HT-29 (cell line): ENCODE data around the gene UGT1A1. TPM values are rescaled to one million over a fixed set of nuclear protein-coding genes. Genes with fewer than 3 reads are reported as not detected.

Source experiments
- DNase-seq: peaks from one replicate; pipeline ENCODE4 v3.0.0-alpha.2; 2015; ENCODE audit warnings: low spot score
- total RNA-seq: library from RNA; depleted of rRNA; stranded (reverse); fragments of >200 nt; shearing (Covaris generic); gene quantifications from 2 replicates; pipeline ENCODE4 v1.2.3, GENCODE V29; 2014; rRNA removed

The UGT1A1 gene
- total RNA-seq, 1 experiment from 2014 or later = 3.2 TPM

DNA sequence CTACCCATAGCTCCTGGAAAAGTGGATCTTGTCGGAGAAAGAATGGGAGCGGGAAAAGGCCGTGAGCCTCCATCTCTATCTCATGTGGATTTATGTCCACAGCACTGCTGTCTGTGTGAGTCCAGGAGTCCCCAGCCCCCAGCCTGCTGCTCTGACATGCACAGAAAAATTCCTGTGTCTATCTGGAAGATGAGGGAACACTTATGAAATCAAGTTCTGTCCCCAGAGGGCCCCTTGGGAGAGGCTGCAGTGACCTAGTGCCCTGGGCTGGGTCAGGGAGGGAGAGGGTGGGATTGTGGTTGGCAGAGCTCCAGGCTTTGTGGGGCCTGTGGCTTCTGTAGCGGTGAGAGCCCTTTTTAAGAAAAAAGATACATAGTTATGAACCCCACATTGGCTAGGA lies 56.7 kb downstream of the UGT1A1 start:
- no peak for DNase-seq

DNA sequence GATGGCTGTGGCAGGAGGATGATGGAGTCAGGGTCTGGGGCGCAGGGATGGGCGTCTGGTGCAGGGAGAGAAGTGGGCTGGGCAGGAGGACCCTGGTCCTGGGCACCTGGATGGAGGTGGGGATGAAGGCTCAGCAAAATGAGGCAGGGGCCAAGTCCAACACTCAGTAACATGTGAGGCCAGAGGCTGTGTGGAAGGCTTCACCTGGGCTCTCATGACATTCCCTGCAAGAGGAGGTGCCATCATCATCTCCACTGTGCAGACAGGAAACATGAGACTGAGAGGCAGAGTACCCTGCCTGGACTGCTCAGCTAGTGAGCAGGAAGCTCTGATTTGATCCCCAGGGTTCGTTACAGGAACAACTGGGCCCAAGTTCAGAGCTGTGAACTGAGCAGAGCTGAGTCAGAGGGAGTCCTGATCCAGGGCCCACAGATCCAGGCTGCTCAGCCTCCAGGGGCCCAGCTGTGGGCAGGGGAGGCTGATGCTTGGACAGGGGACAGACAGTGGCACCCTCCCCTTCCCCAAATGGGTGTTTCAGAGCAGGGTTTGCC lies 57.4 kb downstream of the UGT1A1 start:
- no peak for DNase-seq

DNA sequence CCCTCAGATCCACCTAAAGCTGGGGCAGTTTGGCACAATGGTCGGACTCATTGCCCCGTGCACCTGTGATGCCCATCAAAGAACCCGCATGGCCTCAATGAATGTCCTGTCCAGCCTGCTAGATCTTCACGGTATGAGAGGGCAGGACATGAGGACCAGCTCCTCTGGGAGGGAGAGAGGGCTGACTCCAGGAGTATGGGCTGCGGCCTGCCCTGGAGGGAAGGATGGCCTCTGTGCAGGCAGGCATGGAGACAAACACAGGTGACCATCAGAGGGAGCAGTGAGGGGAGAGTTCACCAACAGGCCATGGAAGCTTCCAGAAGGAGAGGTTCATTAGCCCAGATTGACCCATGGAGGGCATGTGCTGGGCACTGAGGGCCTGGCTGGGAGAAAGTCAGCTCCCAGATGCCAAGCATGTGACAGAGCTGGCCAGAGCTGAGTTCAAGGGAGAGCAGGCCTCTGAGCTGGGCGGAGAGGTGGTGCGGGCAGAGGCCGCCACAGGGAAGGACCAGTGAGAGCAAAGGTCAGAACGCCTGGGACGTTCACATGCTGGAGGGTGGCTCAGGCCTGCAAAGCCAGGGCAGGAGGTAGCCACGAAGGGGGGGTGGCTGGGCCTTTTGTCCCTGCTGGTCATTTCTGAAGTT lies 58.0 kb downstream of the UGT1A1 start:
- DNase-seq = no peak

DNA sequence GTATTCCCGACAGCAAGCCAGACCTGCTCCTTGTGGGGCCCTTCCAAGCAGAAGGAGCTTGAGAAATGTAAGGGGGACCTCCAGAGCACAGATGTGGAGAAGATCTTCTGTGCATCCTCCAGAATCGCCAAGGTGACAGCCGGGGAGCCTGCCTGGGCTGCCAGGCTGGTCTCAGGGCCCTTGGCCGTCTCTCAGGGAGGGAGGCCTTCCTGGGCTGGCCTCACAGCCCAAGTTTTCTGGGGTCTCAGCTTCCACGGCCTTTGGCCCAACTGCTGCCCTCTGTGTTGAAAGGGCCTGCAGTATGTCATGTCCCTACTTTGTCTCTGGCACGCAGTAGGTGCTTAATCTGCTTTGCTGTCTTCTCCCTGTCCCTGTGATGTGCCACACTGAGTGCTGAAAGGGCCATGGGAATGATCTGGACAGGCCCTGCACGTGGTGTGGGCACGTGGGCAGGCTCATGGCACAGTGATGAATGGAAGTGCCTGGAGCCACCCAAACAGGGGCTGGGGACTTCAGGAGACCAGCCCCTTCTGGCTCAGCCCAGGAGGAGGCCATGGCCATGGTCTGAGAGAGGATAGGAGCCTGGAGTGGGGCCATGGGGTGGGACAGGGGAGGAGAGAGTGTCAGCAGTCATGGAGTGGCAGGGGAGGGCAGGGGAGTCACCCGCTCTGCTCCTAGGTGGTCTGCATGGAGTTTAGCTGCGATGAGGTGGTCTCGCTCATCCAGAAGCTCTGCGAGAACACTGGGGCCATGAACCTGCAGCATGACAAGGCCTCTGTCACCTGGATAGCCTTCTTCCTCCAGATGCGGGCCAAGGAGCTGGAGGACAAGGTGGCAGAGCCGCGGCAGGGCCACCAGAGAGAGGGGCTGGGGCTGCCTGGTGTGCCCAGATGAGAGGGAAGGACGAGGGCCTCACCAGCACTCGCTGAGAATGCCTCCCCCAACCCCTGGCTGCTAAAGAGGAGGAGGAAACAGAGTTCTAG lies 58.9 kb downstream of the UGT1A1 start:
- no peak for DNase-seq

GRCh38 chr2:233819884-233820773 lies 60.1 kb downstream of the UGT1A1 start:
- no peak for DNase-seq

DNA sequence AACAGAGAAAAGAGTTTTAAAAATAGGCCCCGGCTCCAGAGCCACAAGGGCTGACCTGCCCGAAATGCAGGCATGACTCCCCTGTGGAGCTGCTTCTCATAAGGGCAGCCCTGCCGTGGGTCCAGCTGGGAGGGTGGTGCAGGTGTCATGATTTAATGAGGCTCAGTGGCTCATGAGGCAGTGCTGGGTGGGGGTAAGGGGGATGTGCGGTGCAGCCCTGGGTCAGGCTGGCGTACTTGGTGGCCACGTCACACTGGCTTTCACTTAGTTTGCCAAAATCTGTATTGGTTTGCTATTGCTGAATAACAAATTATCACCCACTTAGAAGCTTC lies 60.7 kb downstream of the UGT1A1 start:
- DNase-seq = no peak

DNA sequence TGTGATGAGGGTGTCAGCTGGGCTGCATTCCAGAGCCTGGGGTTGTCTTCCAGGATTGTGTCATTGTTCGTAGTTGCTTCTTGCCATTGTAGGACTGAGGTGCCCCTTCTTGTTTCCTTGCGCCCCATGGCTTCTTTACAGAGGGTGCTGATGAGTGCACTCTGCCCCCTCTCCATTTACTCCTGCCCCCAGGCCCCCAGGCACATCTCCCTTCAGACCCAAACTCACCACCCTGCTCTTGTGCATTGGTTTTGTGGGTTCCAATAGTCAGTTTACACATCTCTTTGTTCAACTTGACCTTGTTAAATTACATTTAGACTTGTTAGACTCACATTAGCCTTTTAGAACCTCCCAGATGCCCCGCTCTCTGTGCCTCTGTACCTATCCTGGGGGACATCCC lies 61.1 kb downstream of the UGT1A1 start:
- DNase-seq = no peak

- DNase-seq = no peak
Measured at GRCh38 chr2:233821709-233822100, 61.6 kb downstream of the UGT1A1 start.

- DNase-seq = no peak
Measured at GRCh38 chr2:233822101-233822771, 62.2 kb downstream of the UGT1A1 start.

Other genes starting within 250 kb of the UGT1A1 start
- gene USP40, start 193.5 kb upstream of the UGT1A1 start, total RNA-seq = 20.4 and 21.8 TPM in 2 replicates
- 43.6 and 56.6 TPM in 2 replicates for gene UGT1A8, start 142.6 kb upstream of the UGT1A1 start, total RNA-seq
- gene UGT1A10, start 123.8 kb upstream of the UGT1A1 start, total RNA-seq = 140 and 150 TPM in 2 replicates
- gene UGT1A9, start 88.4 kb upstream of the UGT1A1 start, total RNA-seq = 3.2 and 6.7 TPM in 2 replicates
- 5.0 and 8.9 TPM in 2 replicates for gene UGT1A7, start 78.4 kb upstream of the UGT1A1 start, total RNA-seq
- 18.3 and 24.2 TPM in 2 replicates for gene UGT1A6, start 67.4 kb upstream of the UGT1A1 start, total RNA-seq
- 3.1 and 3.5 TPM in 2 replicates for gene UGT1A5, start 47.4 kb upstream of the UGT1A1 start, total RNA-seq
- gene UGT1A4, start 41.5 kb upstream of the UGT1A1 start, total RNA-seq = 3.4 and 3.9 TPM in 2 replicates
- gene UGT1A3, start 31.2 kb upstream of the UGT1A1 start, total RNA-seq = 1.2 and 1.6 TPM in 2 replicates
- 2.4 and 2.8 TPM in 2 replicates for gene MROH2A, start 18.1 kb downstream of the UGT1A1 start, total RNA-seq
- 25.8 and 28.4 TPM in 2 replicates for gene HJURP, start 94.3 kb downstream of the UGT1A1 start, total RNA-seq
- not detected in 2 replicates for gene TRPM8, start 157.1 kb downstream of the UGT1A1 start, total RNA-seq